Measurements from ENCODE around the gene MRPL46. TPM values are rescaled to one million over a fixed set of nuclear protein-coding genes. Genes with fewer than 3 reads are reported as not detected.
A peak's percentile ranks its signal among the peaks of the same experiment; 100 is the strongest.

MRPL46 gene
- total and polyA plus RNA-seq, 9 of the 15 experiments (the other 6 are each of a cell fraction or from before 2014, with no cell fraction given): 41.2 to 72.2 (median 49.8) TPM

DNA sequence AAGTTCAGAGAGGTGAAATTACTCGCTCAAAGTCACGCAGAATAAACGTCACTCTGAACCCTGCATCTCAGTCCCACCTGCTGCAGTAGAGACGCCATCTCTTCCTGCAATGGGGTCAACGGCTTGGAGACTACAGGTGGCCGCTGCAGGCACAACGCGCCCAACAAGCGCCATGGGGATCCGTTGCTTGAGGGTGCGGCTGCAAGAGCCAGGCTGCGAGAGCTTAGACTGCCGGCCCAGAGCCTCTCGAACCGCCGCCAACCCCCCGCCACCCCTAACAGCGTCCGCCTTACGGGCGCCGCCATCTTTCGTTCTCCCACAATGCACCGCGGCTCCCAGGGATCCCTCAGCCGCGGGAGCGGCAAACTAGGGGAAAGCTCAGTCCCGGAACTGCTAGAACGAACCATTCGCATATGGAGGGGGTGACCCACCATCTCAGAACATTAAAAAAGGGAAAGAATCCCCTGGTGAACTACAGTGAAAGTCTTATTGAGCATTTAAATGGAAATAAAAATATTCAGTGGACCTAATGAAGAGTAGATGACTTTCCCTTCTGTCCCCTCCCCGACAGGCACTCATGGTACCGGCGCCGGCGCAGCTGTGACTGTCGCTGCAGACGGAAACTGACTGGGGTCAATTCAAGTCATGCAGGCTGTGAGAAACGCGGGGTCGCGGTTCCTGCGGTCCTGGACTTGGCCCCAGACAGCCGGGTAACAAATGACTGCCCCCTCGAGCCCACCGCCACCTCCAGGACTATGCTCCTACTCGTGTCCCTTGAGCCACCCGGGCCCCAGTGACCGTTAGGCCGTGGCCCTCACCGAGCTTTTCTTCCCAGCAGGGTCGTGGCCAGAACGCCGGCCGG lies at the start of gene MRPL46, which contains the start of gene MRPS11 (continued):
- TF ChIP-seq ZNF408 (CRISPR knock-in tag; IDR thresholded peaks at IDR 0.05; ENCODE audit: low read depth): no peak
- TF ChIP-seq, protein P1, sequence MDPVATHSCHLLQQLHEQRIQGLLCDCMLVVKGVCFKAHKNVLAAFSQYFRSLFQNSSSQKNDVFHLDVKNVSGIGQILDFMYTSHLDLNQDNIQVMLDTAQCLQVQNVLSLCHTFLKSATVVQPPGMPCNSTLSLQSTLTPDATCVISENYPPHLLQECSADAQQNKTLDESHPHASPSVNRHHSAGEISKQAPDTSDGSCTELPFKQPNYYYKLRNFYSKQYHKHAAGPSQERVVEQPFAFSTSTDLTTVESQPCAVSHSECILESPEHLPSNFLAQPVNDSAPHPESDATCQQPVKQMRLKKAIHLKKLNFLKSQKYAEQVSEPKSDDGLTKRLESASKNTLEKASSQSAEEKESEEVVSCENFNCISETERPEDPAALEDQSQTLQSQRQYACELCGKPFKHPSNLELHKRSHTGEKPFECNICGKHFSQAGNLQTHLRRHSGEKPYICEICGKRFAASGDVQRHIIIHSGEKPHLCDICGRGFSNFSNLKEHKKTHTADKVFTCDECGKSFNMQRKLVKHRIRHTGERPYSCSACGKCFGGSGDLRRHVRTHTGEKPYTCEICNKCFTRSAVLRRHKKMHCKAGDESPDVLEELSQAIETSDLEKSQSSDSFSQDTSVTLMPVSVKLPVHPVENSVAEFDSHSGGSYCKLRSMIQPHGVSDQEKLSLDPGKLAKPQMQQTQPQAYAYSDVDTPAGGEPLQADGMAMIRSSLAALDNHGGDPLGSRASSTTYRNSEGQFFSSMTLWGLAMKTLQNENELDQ (CRISPR knock-in tag; IDR thresholded peaks at IDR 0.05; ENCODE audit: borderline replicate concordance): 0 out of 2 replicates have a peak, but pooled peaks have one; percentile 19
- TF ChIP-seq ZNF263 (CRISPR knock-in tag; IDR thresholded peaks at IDR 0.05; ENCODE audit: borderline replicate concordance): peak; percentile 26; the same call in 1 of the 2 replicates
- TF ChIP-seq TOE1 (IDR thresholded peaks at IDR 0.05; ENCODE audit: borderline replicate concordance): peak; percentile 91
- TF ChIP-seq TOE1 (CRISPR knock-in tag; IDR thresholded peaks at IDR 0.05; ENCODE audit: borderline replicate concordance, low read depth): no peak
- peak; percentile 16; the same call in 1 of the 2 replicates for TF ChIP-seq CBFA2T3 (IDR thresholded peaks at IDR 0.05)
- peak; percentile 68 to 89; a peak in 2 of 4 replicates for TF ChIP-seq SIN3A (IDR thresholded peaks at IDR 0.05; ENCODE audit: borderline replicate concordance in 2 of 2, control insufficient read depth in 1 of 2, low read depth in 2 of 2, low read length in 2 of 2)
- TF ChIP-seq E2F3 (CRISPR knock-in tag; IDR thresholded peaks at IDR 0.05): 0 out of 2 replicates have a peak, but pooled peaks have one; percentile 13
- TF ChIP-seq ATF1 (CRISPR knock-in tag; IDR thresholded peaks at IDR 0.05): no peak
- peak; percentile 91 for TF ChIP-seq ATF1 (tag; IDR thresholded peaks at IDR 0.05)
- TF ChIP-seq ZNF436 (CRISPR knock-in tag; IDR thresholded peaks at IDR 0.05): no peak
- TF ChIP-seq NR2C2 (CRISPR knock-in tag; IDR thresholded peaks at IDR 0.05): no peak
- peak; percentile 87 for TF ChIP-seq NR2C2 (tag; IDR thresholded peaks at IDR 0.05)
- TF ChIP-seq, protein P2, sequence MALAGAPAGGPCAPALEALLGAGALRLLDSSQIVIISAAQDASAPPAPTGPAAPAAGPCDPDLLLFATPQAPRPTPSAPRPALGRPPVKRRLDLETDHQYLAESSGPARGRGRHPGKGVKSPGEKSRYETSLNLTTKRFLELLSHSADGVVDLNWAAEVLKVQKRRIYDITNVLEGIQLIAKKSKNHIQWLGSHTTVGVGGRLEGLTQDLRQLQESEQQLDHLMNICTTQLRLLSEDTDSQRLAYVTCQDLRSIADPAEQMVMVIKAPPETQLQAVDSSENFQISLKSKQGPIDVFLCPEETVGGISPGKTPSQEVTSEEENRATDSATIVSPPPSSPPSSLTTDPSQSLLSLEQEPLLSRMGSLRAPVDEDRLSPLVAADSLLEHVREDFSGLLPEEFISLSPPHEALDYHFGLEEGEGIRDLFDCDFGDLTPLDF (CRISPR knock-in tag; IDR thresholded peaks at IDR 0.05): 0 out of 2 replicates have a peak, but pooled peaks have one; percentile 42
- peak; percentile 75; the same call in 1 of the 2 replicates for TF ChIP-seq ZNF165 (CRISPR knock-in tag; IDR thresholded peaks at IDR 0.05; ENCODE audit: borderline replicate concordance)
- TF ChIP-seq, protein P3, sequence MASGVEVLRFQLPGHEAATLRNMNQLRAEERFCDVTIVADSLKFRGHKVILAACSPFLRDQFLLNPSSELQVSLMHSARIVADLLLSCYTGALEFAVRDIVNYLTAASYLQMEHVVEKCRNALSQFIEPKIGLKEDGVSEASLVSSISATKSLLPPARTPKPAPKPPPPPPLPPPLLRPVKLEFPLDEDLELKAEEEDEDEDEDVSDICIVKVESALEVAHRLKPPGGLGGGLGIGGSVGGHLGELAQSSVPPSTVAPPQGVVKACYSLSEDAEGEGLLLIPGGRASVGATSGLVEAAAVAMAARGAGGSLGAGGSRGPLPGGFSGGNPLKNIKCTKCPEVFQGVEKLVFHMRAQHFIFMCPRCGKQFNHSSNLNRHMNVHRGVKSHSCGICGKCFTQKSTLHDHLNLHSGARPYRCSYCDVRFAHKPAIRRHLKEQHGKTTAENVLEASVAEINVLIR (CRISPR knock-in tag; IDR thresholded peaks at IDR 0.05): peak; percentile 60
- peak; percentile 79; the same call in 1 of the 2 replicates for TF ChIP-seq ZNF76 (CRISPR knock-in tag; IDR thresholded peaks at IDR 0.05; ENCODE audit: borderline replicate concordance)
- TF ChIP-seq POLR2H (tag; IDR thresholded peaks at IDR 0.05; ENCODE audit: low read depth): peak; percentile 72
- peak; percentile 91 for TF ChIP-seq ZNF143 (CRISPR knock-in tag; IDR thresholded peaks at IDR 0.05)
- TF ChIP-seq TRIM24 (IDR thresholded peaks at IDR 0.05): 0 out of 4 replicates have a peak, but pooled peaks of 1 of the 2 experiments have one; percentile 40
- TF ChIP-seq MEIS2 (IDR thresholded peaks at IDR 0.05; ENCODE audit: partially characterized antibody): no peak
- TF ChIP-seq ZBTB7A (IDR thresholded peaks at IDR 0.05; ENCODE audit: borderline replicate concordance, control insufficient read depth, low read depth, low read length): peak; percentile 77
- 0 out of 2 replicates have a peak, but pooled peaks have one; percentile 16 for TF ChIP-seq MXI1 (IDR thresholded peaks at IDR 0.05; ENCODE audit: low read depth, low read length)

All from K562 (cell line).